ENCODE data around the gene ARHGAP28. TPM values are rescaled to one million over a fixed set of nuclear protein-coding genes. Genes with fewer than 3 reads are reported as not detected.
"Not testable (repeated sequence)": the region's sequence is repeated elsewhere in the genome, so short reads cannot be mapped to it uniquely, and the experiment has no call there.

The ARHGAP28 gene
- total RNA-seq, 1 experiment from 2014 or later: not detected

DNA sequence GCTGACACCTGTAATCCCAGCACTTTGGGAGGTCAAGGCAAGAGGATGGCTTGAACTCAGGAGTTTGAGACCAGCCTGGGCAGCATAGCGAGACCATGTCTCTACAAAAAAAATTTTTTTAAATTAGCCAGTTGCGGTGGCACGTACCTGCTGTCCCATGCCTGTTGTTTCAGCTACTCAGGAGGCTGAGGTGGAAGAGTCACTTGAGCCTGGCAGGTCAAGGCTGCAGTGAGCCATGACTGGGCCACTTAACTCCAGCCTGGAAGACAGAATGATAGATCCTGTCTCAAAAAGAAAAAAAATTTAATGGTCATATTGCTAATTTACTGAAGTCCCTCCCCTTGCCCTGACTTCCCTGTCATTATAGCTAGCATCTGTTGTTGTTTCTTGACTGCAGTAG, 112.6 kb downstream of the ARHGAP28 start:
- H3K4me3 ChIP-seq (ENCODE audit: low read depth, low read length, poor library complexity, severe bottlenecking): no peak overlapping the region
- CTCF ChIA-PET: no interaction called here
- no TSS peak for BruUV-seq (replicated peaks)
- no peaks in the 10 kb centered on the region for H3K4me1 ChIP-seq (ENCODE audit: insufficient read depth, low read length, poor library complexity, severe bottlenecking)
- TF ChIP-seq, protein P1, sequence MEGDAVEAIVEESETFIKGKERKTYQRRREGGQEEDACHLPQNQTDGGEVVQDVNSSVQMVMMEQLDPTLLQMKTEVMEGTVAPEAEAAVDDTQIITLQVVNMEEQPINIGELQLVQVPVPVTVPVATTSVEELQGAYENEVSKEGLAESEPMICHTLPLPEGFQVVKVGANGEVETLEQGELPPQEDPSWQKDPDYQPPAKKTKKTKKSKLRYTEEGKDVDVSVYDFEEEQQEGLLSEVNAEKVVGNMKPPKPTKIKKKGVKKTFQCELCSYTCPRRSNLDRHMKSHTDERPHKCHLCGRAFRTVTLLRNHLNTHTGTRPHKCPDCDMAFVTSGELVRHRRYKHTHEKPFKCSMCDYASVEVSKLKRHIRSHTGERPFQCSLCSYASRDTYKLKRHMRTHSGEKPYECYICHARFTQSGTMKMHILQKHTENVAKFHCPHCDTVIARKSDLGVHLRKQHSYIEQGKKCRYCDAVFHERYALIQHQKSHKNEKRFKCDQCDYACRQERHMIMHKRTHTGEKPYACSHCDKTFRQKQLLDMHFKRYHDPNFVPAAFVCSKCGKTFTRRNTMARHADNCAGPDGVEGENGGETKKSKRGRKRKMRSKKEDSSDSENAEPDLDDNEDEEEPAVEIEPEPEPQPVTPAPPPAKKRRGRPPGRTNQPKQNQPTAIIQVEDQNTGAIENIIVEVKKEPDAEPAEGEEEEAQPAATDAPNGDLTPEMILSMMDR (conservative IDR thresholded peaks at IDR 0.05; ENCODE audit: low read depth, low read length): no peak
- no peak for TF ChIP-seq EZH2 (IDR thresholded peaks at IDR 0.05; ENCODE audit: borderline replicate concordance, low read depth, low read length, poor library complexity, severe bottlenecking)
- H3K27ac ChIP-seq (ENCODE audit: low read depth, low read length, poor library complexity, severe bottlenecking): no peak overlapping the region
- DNase-seq (ENCODE audit: low spot score): no peak
- peaks cover 31% of the 10 kb centered on the region for H3K9me3 ChIP-seq (ENCODE audit: low read depth, low read length, poor library complexity, severe bottlenecking)
- H3K27me3 ChIP-seq (replicated peaks; ENCODE audit: insufficient read depth, low read depth, low read length, poor library complexity): no peaks in the 10 kb centered on the region
- no peaks in the 10 kb centered on the region for H3K36me3 ChIP-seq (ENCODE audit: insufficient read depth, low read length, poor library complexity, severe bottlenecking)
- POLR2A ChIA-PET (ENCODE audit: low non-redundant PET): no interaction called here
- intact Hi-C loops (cut with micrococcal nuclease; ENCODE audit: unreplicated experiment): no loop called here

DNA sequence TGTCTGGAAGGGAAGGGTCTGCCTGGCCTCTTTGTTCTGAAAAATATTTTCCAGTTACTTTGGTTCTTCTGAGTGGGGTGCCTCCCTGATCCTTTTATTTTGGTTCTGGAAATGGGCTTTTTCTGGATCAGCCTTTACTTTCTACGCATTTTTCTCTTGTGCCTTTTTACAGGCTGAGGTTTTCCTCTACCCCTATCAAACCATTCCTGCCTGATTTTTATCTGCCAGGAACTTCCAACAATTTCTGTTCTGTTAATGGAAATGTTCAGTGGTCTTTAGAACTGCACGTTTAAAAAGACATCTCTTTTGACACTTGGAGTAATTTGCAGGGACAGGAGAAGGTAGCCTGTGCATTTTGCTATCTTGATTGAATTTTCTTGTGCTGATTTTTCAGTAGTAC, 113.8 kb downstream of the ARHGAP28 start:
- Histone ChIP-seq H3K27ac (ENCODE audit: low read depth, low read length, poor library complexity, severe bottlenecking) (no peak overlapping the region), H3K27me3 (replicated peaks; ENCODE audit: insufficient read depth, low read depth, low read length, poor library complexity) (no peaks in the 10 kb centered on the region), H3K36me3 (ENCODE audit: insufficient read depth, low read length, poor library complexity, severe bottlenecking) (no peaks in the 10 kb centered on the region), H3K4me1 (ENCODE audit: insufficient read depth, low read length, poor library complexity, severe bottlenecking) (no peaks in the 10 kb centered on the region), H3K9me3 (ENCODE audit: low read depth, low read length, poor library complexity, severe bottlenecking) (peaks cover 31% of the 10 kb centered on the region), H3K4me3 (ENCODE audit: low read depth, low read length, poor library complexity, severe bottlenecking) (no peak overlapping the region)
- no peak for TF ChIP-seq EZH2 (IDR thresholded peaks at IDR 0.05; ENCODE audit: borderline replicate concordance, low read depth, low read length, poor library complexity, severe bottlenecking)
- TF ChIP-seq, protein P1 (conservative IDR thresholded peaks at IDR 0.05; ENCODE audit: low read depth, low read length): no peak
- no peak for DNase-seq (ENCODE audit: low spot score)
- intact Hi-C loops (cut with micrococcal nuclease; ENCODE audit: unreplicated experiment): no loop called here
- no TSS peak for BruUV-seq (replicated peaks)
- POLR2A ChIA-PET (ENCODE audit: low non-redundant PET): no interaction called here
- CTCF ChIA-PET: no interaction called here

DNA sequence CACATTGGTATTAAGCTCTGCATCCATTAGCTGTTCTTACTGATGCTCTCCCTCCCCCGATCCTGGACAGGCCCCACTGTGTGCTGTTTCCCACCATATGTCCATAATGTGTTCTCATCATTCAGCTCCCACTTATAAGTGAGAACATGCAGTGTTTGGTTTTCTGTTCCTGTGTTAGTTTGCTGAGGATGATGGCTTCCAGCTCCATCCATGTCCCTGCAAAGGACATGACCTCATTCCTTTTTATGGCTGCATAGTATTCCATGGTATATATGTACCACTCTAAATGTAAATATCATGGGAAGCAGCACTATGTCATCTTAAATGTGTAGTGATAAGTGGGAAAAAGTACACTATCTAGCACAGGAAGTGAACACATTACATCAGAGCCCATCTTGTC, 116.0 kb downstream of the ARHGAP28 start:
- H3K9me3 ChIP-seq (ENCODE audit: low read depth, low read length, poor library complexity, severe bottlenecking): peaks cover 26% of the 10 kb centered on the region
- BruUV-seq (replicated peaks); H3K27ac ChIP-seq (ENCODE audit: low read depth, low read length, poor library complexity, severe bottlenecking); H3K4me1 ChIP-seq (ENCODE audit: insufficient read depth, low read length, poor library complexity, severe bottlenecking); H3K27me3 ChIP-seq (replicated peaks; ENCODE audit: insufficient read depth, low read depth, low read length, poor library complexity); CTCF ChIA-PET; DNase-seq (ENCODE audit: low spot score); H3K36me3 ChIP-seq (ENCODE audit: insufficient read depth, low read length, poor library complexity, severe bottlenecking); H3K4me3 ChIP-seq (ENCODE audit: low read depth, low read length, poor library complexity, severe bottlenecking); POLR2A ChIA-PET (ENCODE audit: low non-redundant PET); intact Hi-C loops (cut with micrococcal nuclease; ENCODE audit: unreplicated experiment): not testable (repeated sequence)

DNA sequence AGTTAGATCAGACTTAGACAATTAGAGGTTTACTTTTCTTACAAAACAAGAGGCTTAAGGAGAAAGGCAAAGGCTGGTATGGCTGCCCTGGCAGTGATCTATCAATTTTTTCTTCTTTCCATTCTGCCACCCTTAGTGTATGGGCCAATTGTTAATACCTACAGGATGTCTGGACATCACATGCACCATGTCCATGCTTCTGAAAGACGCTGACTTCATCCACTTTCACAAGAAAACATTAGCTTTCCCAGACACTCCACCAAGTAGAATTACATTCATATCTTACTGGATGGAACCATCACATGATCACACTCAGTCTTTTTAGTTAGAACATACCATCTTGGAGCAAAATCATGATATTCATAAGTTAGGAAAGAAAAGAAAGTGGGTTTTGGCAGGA, 120.9 kb downstream of the ARHGAP28 start:
- CTCF ChIA-PET: no interaction called here
- no peaks in the 10 kb centered on the region for H3K27me3 ChIP-seq (replicated peaks; ENCODE audit: insufficient read depth, low read depth, low read length, poor library complexity)
- intact Hi-C loops (cut with micrococcal nuclease; ENCODE audit: unreplicated experiment): no loop called here
- H3K9me3 ChIP-seq (ENCODE audit: low read depth, low read length, poor library complexity, severe bottlenecking): peaks cover 43% of the 10 kb centered on the region
- no peak overlapping the region for H3K4me3 ChIP-seq (ENCODE audit: low read depth, low read length, poor library complexity, severe bottlenecking)
- H3K36me3 ChIP-seq (ENCODE audit: insufficient read depth, low read length, poor library complexity, severe bottlenecking): no peaks in the 10 kb centered on the region
- no peaks in the 10 kb centered on the region for H3K4me1 ChIP-seq (ENCODE audit: insufficient read depth, low read length, poor library complexity, severe bottlenecking)
- DNase-seq (ENCODE audit: low spot score): no peak
- no peak overlapping the region for H3K27ac ChIP-seq (ENCODE audit: low read depth, low read length, poor library complexity, severe bottlenecking)
- no peak for TF ChIP-seq EZH2 (IDR thresholded peaks at IDR 0.05; ENCODE audit: borderline replicate concordance, low read depth, low read length, poor library complexity, severe bottlenecking)
- TF ChIP-seq, protein P1 (conservative IDR thresholded peaks at IDR 0.05; ENCODE audit: low read depth, low read length): no peak
- POLR2A ChIA-PET (ENCODE audit: low non-redundant PET): no interaction called here
- no TSS peak for BruUV-seq (replicated peaks)

Data from A673 (cell line).